Activated B cell treated with CpG ODN at 0.5 μM for 24 hours (primary cell): ENCODE data around the gene PCP2. TPM values are rescaled to one million over a fixed set of nuclear protein-coding genes. Genes with fewer than 3 reads are reported as not detected.
A peak's percentile ranks its signal among the peaks of the same experiment; 100 is the strongest.

Experiments
- ATAC-seq: fragments of 200-7000 bp; cut with Tn5 transposase; one replicate; pipeline ENCODE4 v1.10.0; 2021; ENCODE audit warnings: low read depth, mild to moderate bottlenecking, moderate library complexity
- CTCF ChIA-PET: fragments of 350-600 bp; sonication (Branson Sonifier 250); formaldehyde crosslinking; loops from one replicate; lab custom pipeline; 2021; ENCODE audit warnings: antibody characterized with exemption; lab: Charles Lee
- POLR2A ChIA-PET: fragments of 350-600 bp; sonication (Branson Sonifier 250); formaldehyde crosslinking; loops from one replicate; lab custom pipeline; 2021; ENCODE audit warnings: antibody characterized with exemption; lab: Charles Lee
- DNase-seq: peaks from one replicate; pipeline ENCODE4 v3.0.0; 2022
- H3K27ac Mint-ChIP-seq: one replicate; pipeline ENCODE4 v1.8.0; 2020; ENCODE audit warnings: mixed read lengths
- H3K27me3 Mint-ChIP-seq: one replicate; pipeline ENCODE4 v1.8.0; 2021; ENCODE audit warnings: mixed read lengths
- H3K36me3 Mint-ChIP-seq: one replicate; pipeline ENCODE4 v1.8.0; 2021; ENCODE audit warnings: low read depth, mixed read lengths
- H3K4me1 Mint-ChIP-seq: one replicate; pipeline ENCODE4 v1.8.0; 2021; ENCODE audit warnings: mixed read lengths
- H3K4me3 Mint-ChIP-seq: one replicate; pipeline ENCODE4 v1.8.0; 2020; ENCODE audit warnings: mild to moderate bottlenecking, mixed read lengths
- H3K9me3 Mint-ChIP-seq: one replicate; pipeline ENCODE4 v1.8.0; 2020; ENCODE audit warnings: mixed read lengths
- CTCF ChIP-seq: fragments of 200-600 bp; IDR thresholded peaks from one replicate; pipeline ENCODE4 v1.8.0; 2022; ENCODE audit warnings: antibody characterized with exemption, mild to moderate bottlenecking
- intact Hi-C: fragments of 100-400 bp; cut with micrococcal nuclease; formaldehyde crosslinking; loops from one replicate; pipeline ENCODE4 v1.15.1; 2024
- total RNA-seq: library from RNA; stranded (reverse); gene quantifications from 2 replicates; pipeline ENCODE4 v1.2.3, GENCODE V29; 2022

The PCP2 gene
- total RNA-seq, 1 donor from 2014 or later = 2.1 TPM

GRCh38 chr19:7679771-7680605, 46.5 kb upstream of the PCP2 start:
- Mint-ChIP-seq H3K4me1 (peaks cover 56% of the 10 kb centered on the region), H3K36me3 (peaks cover 25% of the 10 kb centered on the region), H3K27me3 (peaks cover 14% of the 10 kb centered on the region), H3K9me3 (no peaks in the 10 kb centered on the region), H3K27ac (peak overlapping the region; percentile 78), H3K4me3 (peak overlapping the region; percentile 93)
- no peak for TF ChIP-seq CTCF
- DNase-seq (no peak), ATAC-seq (no peak)
- ChIA-PET CTCF (interaction anchor here (0.8 to 2.5 kb wide), 23 partner anchors 11 to 326 kb away, joined by 3 to 64 read pairs (median 6); partner anchors contain the start of gene FCER2), POLR2A (interaction anchor here (0.6 to 2.2 kb wide), 25 partner anchors 9 to 240 kb away, joined by 3 to 45 read pairs (median 5); partner anchors contain the start of genes CD209, FCER2, MAP2K7 and PET100)
- intact Hi-C loops = loop anchor here (1.0 to 10.0 kb wide), 12 partner anchors 28 to 581 kb away; partner anchors contain the start of genes MAP2K7, SNAPC2 and STXBP2

- intact Hi-C loops = loop anchor here (1.0 to 10.0 kb wide), 5 partner anchors 120 to 324 kb away; partner anchors contain the start of gene MAP2K7
- peaks cover 59% of the 10 kb centered on the region for H3K4me1 Mint-ChIP-seq
- POLR2A ChIA-PET = interaction anchor here (0.5 to 2.2 kb wide), 6 partner anchors 26 to 242 kb away, joined by 3 to 45 read pairs (median 3); no protein-coding TSS in a partner anchor
Observed at GRCh38 chr19:7678971-7679751, 45.6 kb upstream of the PCP2 start.

DNA sequence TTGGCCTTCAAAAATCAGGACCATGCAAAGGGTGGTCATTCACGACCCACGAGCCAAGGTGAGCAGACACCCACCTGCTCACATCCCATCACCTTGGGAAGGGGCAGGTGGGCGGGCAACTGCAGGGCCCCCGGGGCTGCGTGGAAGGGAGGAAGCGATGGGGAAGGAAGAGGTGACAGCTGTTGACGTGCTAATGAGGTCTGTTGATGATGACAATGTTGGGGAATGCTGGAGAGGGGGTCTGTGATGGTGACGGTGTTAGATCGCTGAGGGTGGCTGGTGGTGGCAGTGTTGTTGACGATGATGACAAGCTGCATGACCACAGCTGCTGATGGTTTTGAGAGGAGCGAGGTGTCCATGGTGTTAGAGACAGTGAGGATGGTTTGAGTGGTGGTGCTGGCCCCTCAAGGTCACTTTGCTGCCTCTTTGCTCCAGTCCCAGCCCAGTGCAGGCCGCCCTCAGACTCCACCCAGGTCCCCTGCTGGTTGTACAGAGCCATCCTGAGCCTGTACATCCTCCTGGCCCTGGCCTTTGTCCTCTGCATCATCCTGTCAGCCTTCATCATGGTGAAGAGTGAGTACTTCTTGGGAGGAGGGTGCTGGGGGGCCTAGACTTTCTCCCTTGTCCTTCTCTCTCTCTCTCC, 44.3 kb upstream of the PCP2 start:
- H3K36me3 Mint-ChIP-seq = peaks cover 12% of the 10 kb centered on the region
- TF ChIP-seq CTCF = no peak
- H3K27me3 Mint-ChIP-seq = peaks cover 22% of the 10 kb centered on the region
- intact Hi-C loops = loop anchor here (10.0 kb wide), 1 partner anchor 323 kb away; no protein-coding TSS in a partner anchor
- H3K9me3 Mint-ChIP-seq = no peaks in the 10 kb centered on the region
- ChIA-PET POLR2A (interaction anchor here (0.6 to 1.0 kb wide), 4 partner anchors 28 to 122 kb away, joined by 3 to 13 read pairs (median 4); no protein-coding TSS in a partner anchor), CTCF (interaction anchor here (0.9 to 3.1 kb wide), 3 partner anchors 109 to 576 kb away, joined by 4 to 29 read pairs (median 11); no protein-coding TSS in a partner anchor)
- no peak for DNase-seq
- no peak for ATAC-seq
- H3K4me3 Mint-ChIP-seq = peak overlapping the region; percentile 2
- no peak overlapping the region for H3K27ac Mint-ChIP-seq
- H3K4me1 Mint-ChIP-seq = peaks cover 55% of the 10 kb centered on the region

More at GRCh38 chr19:7678971-7679751, 45.6 kb upstream of the PCP2 start:
- peak overlapping the region; percentile 78 for H3K27ac Mint-ChIP-seq
- H3K4me3 Mint-ChIP-seq = peak overlapping the region; percentile 93
- H3K27me3 Mint-ChIP-seq = peaks cover 14% of the 10 kb centered on the region
- peak; percentile 62 for ATAC-seq
- peak; percentile 54 for DNase-seq
- H3K36me3 Mint-ChIP-seq = peaks cover 23% of the 10 kb centered on the region
- TF ChIP-seq CTCF = no peak
- no peaks in the 10 kb centered on the region for H3K9me3 Mint-ChIP-seq
- CTCF ChIA-PET = interaction anchor here (0.9 to 3.1 kb wide), 3 partner anchors 111 to 577 kb away, joined by 4 to 29 read pairs (median 11); no protein-coding TSS in a partner anchor

DNA sequence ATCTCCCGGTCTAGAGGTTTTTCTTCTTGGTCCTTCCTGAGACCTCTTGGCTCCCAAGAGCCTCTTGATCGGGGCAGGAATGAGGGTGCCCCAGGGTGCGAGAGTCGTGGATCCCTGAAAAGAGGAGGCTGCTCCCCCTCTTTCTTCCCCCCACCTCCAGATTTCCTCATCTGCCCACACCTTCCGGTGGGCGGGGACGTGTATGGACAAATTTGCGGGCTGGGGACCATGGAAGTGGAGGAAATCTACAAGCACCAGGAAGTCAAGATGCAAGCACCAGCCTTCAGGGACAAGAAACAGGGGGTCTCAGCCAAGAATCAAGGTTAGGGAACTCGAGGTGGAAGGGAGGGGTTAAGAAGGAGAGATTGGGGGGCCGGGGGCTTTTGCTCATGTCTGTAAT, 43.3 kb upstream of the PCP2 start, which contains the start of gene MCEMP1:
Gene MCEMP1 (plus strand): TSS at position 237 of the 400 bp plus-strand sequence. CDS start 31 bp downstream, at position 268.
- Mint-ChIP-seq H3K27ac (no peak within 1 kb of the TSS), H3K27me3 (peaks cover 27% of the 10 kb centered on the region), H3K4me3 (peak within 1 kb of the TSS; percentile 35), H3K9me3 (no peaks in the 10 kb centered on the region), H3K4me1 (peaks cover 50% of the 10 kb centered on the region), H3K36me3 (peaks cover 6% of the 10 kb centered on the region)
- DNase-seq (no peak), ATAC-seq (no peak)
- POLR2A ChIA-PET = interaction anchor here (1.1 kb wide), 1 partner anchor 143 kb away, joined by 3 read pairs; no protein-coding TSS in a partner anchor
- intact Hi-C loops = loop anchor here (10.0 kb wide), 1 partner anchor 322 kb away; no protein-coding TSS in a partner anchor
- no peak for TF ChIP-seq CTCF
- CTCF ChIA-PET = interaction anchor here (0.9 to 3.1 kb wide), 2 partner anchors 108 to 123 kb away, joined by 3 to 29 read pairs; no protein-coding TSS in a partner anchor
